SH-SY5Y (cell line): Measurements from ENCODE around the gene FBXW5.

ENCODE experiments used
- GATA2 ChIP-seq: IDR thresholded peaks from 2 replicates; pipeline ENCODE4 v1.6.1; 2011; ENCODE audit warnings: mild to moderate bottlenecking, low read depth, low read length
- GATA3 ChIP-seq: IDR thresholded peaks from 2 replicates; pipeline ENCODE4 v1.6.1; 2011; ENCODE audit warnings: low read depth, mild to moderate bottlenecking, low read length, moderate library complexity

FBXW5 gene

GRCh38 chr9:136952876-136953770 is 8.6 kb upstream of the FBXW5 start:
- no peak for TF ChIP-seq GATA3
- TF ChIP-seq GATA2: no peak

GRCh38 chr9:136952321-136952850 is 7.8 kb upstream of the FBXW5 start:
- TF ChIP-seq GATA3 (no peak), GATA2 (no peak)

GRCh38 chr9:136951541-136952320 is 7.2 kb upstream of the FBXW5 start, which contains the start of gene LCN12:
Gene LCN12 (plus strand): TSS chr9:136952273. CDS start chr9:136952328, 55 bp downstream.
- no peak for TF ChIP-seq GATA2
- no peak for TF ChIP-seq GATA3

GRCh38 chr9:136950656-136951276 is 6.2 kb upstream of the FBXW5 start:
- TF ChIP-seq GATA2: no peak

GRCh38 chr9:136949817-136950655 is 5.5 kb upstream of the FBXW5 start:
- no peak for TF ChIP-seq GATA3
- no peak for TF ChIP-seq GATA2

GRCh38 chr9:136949239-136949816 is 4.8 kb upstream of the FBXW5 start:
- no peak for TF ChIP-seq GATA2
- no peak for TF ChIP-seq GATA3

- TF ChIP-seq GATA3 (no peak), GATA2 (no peak)
Observed at GRCh38 chr9:136947955-136948510, 3.5 kb upstream of the FBXW5 start.

- TF ChIP-seq GATA3 (no peak), GATA2 (no peak)
Observed at GRCh38 chr9:136947028-136947891, 2.7 kb upstream of the FBXW5 start.

- TF ChIP-seq GATA2 (no peak), GATA3 (no peak)
Observed at GRCh38 chr9:136946228-136947027, 1.9 kb upstream of the FBXW5 start.

- no peak for TF ChIP-seq GATA3
- TF ChIP-seq GATA2: no peak
Observed at GRCh38 chr9:136945333-136946227, 1.0 kb upstream of the FBXW5 start.

GRCh38 chr9:136944212-136944518 is 373 bp downstream of the FBXW5 start:
- TF ChIP-seq GATA2 (no peak), GATA3 (no peak)
